ENCODE data around the gene MYBPHL.

MYBPHL gene, protein sequence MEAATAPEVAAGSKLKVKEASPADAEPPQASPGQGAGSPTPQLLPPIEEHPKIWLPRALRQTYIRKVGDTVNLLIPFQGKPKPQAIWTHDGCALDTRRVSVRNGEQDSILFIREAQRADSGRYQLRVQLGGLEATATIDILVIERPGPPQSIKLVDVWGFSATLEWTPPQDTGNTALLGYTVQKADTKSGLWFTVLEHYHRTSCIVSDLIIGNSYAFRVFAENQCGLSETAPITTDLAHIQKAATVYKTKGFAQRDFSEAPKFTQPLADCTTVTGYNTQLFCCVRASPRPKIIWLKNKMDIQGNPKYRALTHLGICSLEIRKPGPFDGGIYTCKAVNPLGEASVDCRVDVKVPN

DNA sequence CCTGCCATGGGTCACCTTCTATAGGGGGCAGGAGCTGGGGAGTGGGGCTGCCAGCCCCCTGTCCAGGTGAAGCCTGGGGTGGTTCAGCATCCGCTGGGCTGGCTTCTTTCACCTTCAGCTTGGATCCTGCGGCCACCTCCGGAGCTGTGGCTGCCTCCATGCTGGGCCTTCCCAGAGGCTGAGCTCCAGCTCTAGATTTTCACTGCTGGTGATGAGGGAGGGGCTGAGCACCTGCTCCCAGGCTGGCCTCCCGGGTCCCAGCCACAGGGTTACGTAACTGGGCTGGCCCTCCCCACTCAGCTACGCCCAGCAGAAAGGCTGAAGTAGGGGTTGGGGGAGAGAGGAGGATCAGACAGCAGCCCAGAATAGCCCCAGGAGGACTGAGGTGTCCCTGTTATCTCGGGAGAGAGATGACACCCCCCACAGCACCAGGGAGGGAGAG lies at the start of gene MYBPHL:
TSS of gene MYBPHL (minus strand) at position 180 of the 442 bp plus-strand sequence. CDS start at position 160, 20 bp downstream.
- DNase-seq (ENCODE audit: low read depth) = no peak

DNA sequence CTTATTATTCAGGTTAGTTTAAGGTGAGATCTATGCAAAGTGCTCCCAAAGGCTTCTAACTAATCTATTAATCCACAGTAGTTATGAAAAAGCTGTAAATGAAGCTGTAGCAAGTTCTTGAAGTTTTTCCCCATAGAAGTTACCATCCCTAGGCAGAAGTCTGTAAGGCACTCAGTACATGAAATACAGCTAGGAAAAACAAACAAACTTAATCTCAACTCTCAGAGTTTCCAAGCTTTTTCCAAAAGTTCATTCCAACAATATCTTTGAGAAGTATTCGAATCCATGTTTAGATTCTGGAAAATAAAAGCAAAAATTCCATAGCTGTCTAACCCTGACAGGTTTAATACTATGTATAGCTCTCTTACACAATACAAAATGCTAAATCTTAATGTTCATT lies 49.7 kb upstream of the MYBPHL start:
- DNase-seq (ENCODE audit: low read depth) = no peak

DNA sequence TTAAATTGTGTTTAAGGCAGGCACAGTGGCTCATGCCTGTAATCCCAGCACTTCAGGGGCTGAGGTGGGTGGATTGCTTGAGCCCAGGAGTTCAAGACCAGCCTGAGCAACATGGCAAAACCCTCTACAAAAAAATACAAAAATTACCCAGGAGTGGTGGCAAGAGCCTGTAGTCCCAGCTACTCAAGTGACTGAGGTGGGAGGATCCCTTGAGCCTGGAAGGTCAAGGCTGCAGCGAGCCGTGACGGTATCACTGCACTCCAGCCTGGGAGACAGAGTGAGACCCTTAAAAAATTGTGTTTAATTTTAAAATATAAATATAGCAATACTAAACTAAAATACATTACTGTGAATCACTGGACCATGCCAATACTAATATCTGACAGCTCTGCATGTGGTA lies 48.1 kb upstream of the MYBPHL start:
- DNase-seq (ENCODE audit: low read depth) = no peak

DNA sequence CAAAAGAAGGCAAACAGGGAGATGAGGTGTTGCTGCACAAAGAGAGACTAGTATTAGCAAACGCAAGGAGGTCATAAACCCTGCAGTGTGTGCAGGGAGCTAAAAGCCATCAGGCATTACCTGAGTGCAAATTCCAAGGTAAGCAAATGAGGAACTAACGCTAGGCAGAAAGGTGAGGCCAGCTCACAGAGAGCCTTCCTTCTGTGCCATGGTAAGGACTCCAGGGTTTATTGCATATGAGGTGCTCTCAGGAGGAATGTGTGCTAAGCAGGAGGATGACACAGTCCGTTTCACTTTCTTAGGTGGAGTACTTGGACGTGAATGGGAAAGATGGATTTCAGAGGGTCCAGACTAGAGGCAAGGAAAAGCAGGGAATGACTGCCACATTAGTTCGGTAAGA lies 44.6 kb upstream of the MYBPHL start:
- DNase-seq (ENCODE audit: low read depth) = no peak

DNA sequence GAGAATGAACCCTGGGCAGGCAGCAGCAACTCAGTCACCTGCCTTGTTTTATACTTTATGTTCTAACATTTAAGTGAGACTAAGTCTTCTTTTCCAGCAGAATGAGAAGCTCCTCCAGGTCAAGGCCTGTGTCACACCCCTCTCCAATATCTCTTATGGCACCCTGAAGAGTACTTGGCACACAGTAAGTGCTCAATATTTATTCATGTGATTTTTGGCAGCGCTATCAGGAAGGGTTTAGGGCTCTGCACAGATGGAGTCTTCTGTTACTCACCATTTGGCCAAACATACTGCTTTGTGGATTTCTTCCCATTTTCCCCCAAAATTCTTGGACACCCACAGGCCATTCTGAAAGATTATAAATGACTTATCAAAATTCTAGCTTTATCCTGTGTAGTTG lies 43.8 kb upstream of the MYBPHL start:
- no peak for DNase-seq (ENCODE audit: low read depth)

DNA sequence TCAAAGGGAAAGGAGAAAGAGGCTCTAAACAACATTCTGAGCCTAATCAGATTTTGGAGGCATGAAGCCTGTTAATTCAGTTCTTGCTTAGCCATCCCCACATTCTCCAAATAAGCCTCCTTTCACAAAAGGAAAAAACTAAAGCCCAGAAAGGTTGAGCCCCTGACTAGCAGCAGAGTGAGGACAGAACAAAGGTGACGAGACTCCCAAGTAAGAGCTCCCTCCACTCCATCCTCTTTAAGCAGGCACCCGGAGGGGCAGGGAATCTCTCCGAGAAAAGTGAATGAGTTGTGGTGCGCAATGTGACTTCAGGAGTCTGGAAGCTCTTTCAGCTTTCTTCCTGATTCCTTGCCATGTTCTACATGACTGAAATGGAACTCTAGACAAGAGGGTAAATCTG lies 43.4 kb upstream of the MYBPHL start:
- no peak for DNase-seq (ENCODE audit: low read depth)

DNA sequence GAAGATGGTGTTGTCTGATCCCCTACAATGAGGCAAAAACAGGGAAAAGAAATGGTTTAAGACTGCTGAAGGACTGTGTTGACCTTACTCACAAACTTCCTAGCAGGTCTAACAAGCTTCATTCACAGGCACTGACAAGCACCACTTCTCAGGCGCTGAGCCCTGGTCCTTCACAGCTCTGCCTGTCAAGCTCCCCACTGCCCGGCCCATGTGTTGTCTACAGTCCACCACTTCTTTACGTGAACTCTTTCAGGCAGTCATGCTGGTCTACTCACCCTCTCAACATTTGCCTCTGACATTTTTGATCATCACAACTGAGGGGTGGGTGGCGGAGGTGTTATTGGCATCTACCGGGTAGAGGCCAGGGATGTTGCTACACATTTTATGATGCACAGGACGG lies 40.7 kb upstream of the MYBPHL start:
- no peak for DNase-seq (ENCODE audit: low read depth)

DNA sequence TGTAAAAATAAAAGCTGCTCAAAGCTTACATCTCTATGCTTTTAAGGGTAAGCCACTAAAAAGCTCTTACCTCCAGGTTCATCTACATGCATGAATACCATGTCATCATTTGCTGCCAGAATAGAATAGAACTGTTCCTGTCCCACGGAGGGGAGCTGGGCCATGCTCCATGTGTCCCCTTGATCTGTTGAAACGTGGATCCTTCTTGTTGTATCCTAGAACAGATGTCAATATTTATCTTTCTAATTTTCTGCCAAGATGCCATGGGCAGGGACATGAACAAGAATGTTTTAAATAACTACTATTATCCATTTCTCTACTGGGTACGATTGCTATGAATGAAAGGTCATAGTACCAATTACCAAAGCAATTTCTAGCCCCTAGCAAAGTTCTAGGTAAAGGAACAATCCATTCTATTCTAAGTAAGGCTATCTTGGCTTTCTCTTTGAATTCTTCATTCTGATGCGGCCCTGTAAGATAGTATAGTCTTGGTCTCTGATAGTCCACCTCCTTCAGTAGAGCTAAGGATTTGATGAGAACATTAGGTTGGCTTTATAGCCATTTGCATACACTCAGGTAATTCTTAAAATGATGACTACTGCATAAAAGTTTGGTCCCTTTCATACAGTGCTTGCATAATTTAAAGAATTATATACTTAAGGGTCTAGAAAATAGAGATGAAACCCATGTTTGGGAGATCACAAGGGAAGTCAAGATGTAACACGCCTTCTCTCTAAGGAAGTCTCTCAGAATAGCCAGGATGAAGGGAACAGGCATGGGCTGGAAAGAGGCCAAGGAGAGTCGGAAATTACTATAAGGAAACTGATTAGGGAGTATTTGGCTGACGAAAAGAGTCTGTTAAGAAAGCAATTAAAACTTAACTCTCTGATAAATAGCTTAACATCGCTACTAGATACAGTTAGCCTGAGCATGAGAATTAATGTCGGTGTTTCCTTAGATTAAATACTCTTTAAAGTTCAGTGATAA lies 35.4 kb upstream of the MYBPHL start:
- no peak for DNase-seq (ENCODE audit: low read depth)

DNA sequence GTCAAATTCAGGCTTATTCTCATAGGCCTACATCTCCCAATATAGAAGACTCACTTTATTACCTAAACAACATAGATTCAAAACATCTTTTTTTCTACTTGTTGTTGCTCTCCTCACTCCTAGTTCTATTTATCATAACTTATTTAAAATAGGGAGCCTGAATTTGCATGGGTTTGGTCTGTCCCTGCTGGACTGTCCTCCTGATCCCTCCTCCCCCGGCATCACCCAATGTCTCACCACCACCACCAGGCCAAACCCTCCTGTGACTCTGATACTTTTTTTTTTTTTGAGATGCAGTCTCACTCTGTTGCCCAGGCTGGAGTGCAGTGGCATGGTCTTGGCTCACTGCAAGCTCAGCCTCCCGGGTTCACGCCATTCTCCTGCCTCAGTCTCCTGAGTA lies 31.8 kb upstream of the MYBPHL start:
- no peak for DNase-seq (ENCODE audit: low read depth)

DNA sequence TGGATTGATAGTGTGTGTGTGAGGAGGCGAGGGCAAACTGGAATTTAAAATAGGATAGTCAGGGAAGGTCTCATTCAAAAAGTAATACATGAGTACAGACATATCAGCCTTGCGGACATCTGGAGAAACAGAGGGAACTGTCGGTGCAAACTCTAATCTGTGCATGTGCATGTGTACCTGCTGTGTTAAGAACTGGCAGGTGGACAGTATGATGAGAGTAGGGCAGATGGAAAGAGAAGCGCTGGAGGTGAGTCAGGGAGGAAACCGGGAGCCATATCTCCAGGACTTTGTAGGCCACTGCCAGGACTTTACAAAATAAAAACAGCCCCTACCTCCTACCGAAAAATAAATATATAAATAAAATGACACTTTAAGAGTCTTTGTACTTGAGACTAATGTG lies 31.3 kb upstream of the MYBPHL start:
- no peak for DNase-seq (ENCODE audit: low read depth)

DNA sequence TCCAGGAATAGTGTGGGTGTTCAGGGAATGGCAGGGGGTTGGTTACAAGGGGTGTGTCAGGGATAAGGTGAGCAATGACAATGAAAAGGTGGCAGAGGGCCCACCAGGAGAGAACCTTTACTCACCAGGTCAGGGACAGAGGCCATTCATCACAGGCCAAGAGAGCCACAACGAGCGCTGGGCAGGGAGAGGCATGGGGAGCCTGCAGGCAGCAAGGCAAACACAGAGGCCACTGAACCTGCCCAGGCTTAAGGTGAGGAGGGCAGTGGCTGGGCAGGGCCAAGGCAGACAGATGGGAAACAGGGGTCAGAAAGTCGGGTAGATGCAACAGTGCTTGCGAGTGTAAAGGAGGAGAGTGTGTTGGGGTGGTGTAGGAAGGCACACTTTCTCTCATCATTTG lies 28.3 kb upstream of the MYBPHL start:
- DNase-seq (ENCODE audit: low read depth) = no peak

DNA sequence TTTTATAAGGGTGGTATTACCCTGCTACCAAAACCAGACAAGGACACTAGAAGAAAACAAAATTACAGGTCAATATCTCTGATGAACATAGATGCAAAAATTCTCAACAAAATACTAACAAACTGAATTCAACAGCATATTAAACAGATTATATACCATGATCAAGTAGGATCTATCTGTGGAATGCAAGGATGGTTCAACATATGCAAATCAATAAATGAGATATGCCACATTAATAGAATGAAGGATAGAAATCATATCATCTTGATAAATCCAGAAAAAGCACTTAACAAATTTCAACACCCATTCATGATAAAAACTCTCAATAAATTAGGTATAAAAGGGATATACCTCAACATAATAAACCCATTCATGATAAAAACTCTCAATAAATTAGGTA lies 24.3 kb upstream of the MYBPHL start:
- DNase-seq (ENCODE audit: low read depth) = no peak

DNA sequence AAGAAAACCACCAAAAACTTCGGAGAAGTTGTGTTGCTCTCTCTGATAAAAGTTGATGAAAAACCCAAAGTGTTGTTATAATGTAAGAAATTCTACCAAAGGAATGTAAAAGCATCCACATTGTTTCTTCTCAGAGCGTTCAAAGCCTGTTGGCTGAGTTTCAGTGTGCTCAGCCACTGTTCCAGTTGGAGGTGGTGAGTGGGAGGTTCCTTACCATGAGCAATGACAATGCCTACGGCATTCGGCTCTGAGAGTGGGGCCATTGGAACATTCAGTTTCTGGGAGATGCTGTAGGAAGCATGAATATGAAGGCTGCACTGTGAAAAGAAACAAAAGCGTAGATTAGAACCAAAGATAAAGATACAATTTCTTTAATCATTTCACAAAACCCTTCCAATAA lies 20.5 kb upstream of the MYBPHL start:
- no peak for DNase-seq (ENCODE audit: low read depth)

DNA sequence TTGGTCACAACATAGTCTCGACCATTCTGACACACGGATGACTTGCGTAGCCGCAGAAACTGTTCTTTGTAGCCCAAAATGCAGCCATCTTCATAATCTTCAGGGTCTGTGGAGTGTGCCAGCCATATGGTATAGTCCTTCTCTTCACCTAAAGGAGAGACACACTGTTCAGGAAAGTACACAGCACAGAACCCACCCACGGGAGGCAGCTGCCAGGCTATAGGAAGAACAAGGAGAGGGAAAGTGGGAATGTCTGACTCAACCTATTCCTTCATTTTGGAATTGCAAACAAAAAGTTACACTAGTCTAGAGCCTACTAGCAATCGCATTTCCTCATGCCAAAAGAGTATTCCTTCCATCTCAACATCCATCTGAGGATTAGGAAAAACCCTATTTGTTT lies 16.2 kb upstream of the MYBPHL start:
- DNase-seq (ENCODE audit: low read depth) = no peak

DNA sequence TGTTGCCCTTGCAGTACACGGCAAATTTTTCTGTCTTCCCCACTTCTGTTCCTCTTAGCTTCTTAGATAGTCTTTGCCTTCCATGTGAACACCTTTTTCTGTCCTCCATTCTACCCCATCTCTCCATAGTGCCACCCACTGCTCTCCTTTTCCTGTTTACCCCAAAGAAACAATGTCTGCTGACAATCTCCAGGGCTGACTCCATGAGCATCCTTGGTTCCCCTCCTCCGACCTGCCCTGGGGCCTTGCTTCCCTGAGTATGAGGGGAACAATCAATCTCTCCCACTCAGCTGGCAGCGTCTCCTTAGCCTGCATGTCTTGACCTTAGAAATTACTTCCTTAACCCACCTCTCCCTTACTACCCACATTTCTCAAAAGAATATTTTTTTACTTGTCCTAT lies 12.3 kb upstream of the MYBPHL start:
- DNase-seq (ENCODE audit: low read depth) = no peak

DNA sequence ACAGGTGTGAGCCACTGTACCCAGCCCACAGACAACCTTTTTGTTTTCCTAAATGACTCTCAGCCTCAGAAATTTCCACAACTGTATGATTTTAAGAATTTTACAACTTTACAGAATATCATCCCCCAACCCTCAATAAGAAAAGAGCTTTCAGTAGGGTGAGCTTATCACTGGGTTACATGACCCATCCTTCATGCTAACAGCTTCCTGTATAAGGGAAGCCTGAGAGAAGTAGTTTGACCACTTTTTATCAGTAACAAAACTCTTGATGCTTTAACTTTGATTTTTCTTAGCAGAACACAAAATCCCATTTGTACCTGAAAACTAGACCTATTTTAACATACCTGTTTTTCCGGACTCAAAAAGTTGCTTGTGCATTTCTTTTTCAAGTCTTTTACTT lies 9.7 kb upstream of the MYBPHL start:
- no peak for DNase-seq (ENCODE audit: low read depth)

DNA sequence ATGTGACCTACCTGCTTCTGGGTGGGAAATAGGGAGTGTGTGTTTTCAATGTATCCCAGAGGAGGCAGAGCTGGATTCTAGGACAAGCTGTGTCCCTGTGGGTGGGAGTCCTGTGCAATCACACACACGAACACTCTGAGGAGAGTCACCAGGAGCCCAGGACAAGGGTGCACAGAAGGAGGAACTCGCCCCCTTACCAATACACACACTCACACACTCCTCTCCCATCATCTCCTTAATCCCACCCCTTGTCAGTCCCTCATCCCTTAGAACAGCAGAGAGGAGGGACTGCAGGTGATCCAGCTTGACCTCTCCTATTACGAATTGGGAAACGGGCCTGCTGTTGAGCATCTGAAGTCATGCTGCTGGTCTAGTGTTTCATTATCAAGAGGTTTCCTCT lies 8.5 kb upstream of the MYBPHL start:
- no peak for DNase-seq (ENCODE audit: low read depth)

DNA sequence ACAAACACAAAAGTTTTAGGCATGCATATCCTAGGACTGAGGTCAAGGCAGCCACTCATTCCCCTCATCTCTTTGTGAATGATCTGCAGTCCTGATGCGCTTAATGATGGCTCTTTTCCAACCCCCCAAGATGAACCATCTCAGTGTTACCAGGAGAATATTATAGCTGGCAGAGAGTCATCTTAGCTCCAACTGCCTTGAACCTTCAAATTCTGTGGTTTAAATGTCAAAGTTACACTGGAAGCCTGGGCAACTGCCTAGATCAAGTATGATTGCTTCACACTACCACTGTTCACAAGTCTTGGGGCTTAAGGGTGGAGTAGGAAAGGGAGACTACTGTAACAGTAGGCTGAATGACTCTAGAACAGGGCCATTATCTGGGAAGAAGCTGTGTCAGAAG lies 8.0 kb upstream of the MYBPHL start:
- no peak for DNase-seq (ENCODE audit: low read depth)

DNA sequence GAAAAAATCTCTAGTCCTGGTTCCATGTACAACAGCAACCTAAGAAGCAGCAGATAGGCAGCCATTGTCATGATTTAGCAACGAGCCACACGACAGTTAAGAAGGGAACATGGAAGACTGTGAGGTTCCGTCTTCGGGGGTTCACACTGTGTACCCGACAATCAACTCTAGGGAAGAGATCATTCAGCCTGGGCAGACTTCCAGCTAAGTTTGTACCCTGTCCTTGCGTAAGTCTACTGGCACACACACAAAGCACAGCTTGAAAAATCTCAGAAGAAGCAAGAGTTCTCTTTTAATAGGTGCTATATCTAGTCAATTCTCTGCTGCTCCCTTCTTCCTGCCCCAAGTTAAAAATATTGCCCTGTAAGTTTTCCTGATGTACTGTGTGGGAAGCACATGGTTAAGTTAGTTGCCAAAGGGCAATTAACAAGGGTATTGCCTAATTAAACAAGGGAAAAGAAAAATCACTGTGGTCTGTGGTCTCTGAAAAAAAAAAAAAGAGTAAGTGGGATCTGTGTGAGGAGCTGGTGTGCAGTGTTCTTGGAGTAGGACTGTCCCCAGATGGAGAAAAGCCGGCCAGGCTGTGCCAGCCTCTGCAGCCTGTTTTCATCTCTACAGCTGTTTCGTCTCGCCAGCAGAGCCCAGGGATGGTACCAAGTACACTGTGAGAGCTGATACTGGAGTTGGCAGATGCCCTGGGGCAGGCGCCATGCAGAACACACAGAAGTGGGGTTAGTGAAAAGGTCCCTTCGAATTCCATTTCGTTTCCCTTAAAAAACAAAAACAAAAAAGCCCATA lies 6.4 kb upstream of the MYBPHL start:
- no peak for DNase-seq (ENCODE audit: low read depth)

DNA sequence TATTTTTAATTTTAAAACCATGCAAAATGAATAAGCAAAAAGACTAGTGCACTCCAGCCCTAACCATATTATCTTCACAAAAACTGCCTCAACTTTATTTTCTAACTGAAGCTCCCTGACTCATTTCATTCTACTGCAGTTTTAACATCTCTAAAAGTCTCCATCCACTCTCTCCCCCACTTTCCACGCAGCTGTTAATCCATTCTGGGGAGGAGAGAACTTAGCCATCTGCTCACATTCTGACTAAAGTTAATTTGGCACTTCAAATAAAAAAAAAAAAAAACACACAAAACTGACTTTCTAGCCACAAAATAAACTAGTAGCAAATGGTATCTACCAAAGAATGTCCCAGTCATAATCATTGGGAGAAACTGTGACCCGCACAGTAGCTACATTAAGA lies 5.4 kb upstream of the MYBPHL start:
- no peak for DNase-seq (ENCODE audit: low read depth)

DNA sequence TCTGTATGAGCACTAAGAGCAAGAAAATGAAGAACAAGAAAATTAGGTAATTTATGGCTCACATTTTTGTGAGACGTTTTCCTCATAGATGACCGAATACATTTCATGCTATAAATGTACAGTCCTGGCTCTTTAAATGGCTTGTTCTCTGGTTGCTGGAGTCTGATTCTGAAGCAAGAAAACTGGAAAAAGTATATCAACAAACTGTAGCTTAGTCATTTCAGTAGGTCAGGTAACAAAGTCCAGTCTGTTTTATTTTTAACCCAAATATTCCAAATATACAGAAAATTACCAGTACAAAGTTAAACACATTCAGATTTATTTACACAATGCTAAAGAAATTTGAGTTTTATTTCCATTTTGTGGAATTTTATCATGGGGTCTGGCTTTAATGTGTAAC lies 2.5 kb upstream of the MYBPHL start:
- DNase-seq (ENCODE audit: low read depth) = no peak

DNA sequence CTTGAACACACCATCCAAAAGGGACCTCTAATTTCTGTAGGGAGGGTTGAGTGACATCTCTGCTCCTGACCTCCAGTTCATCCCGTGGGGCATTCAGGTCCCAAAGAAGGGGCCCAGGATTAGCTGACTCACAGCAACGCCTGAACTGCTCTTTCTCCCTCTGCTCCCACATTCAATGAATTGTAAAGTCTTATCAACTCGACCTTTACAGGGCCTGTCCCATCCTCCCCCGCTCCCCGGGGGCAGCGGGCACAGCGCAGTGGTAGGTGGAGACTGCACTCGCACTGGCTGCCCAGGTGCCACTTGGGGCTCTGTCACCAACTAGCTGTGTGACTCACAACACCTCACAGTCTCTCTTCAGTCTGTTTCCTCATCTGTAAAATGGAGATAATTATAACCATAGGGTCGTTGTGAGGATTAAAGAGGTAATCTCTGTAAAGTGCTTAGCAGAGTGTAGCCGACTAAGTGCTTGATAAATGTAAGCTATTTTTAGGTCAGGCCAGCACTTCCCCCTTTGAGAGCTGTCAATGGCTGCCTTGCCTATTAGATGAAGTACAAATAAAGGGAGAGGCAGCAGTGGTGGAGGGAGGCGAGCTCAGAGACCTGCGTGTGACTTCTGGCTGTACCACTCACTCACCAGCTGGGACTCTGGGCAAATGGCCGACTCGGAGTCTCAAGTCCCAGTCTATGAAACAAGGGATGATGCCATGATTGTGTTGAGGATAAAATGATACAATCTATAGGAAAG lies 637 bp upstream of the MYBPHL start:
- DNase-seq (ENCODE audit: low read depth) = no peak
